ENCODE results near the gene MNAT1.

DNA sequence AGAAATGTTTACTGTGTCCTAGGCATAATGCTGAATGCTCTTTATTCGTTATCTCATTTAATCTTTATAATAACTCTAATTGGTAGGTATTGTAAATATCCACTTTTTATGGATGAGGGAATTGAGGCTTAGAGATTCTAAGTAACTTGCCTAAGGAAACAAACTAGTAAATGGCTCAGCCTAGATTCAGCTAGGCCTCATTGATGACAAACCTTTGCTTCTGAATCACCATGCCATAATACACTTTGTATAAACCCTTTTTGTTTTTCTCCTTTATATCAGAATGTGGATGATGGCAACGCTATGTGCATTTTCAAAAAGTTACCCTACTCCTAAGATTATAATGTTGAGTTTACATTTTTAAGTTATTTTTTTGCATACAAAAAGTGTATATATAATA, 34.0 kb downstream of the MNAT1 start:
- TF ChIP-seq, protein P1, sequence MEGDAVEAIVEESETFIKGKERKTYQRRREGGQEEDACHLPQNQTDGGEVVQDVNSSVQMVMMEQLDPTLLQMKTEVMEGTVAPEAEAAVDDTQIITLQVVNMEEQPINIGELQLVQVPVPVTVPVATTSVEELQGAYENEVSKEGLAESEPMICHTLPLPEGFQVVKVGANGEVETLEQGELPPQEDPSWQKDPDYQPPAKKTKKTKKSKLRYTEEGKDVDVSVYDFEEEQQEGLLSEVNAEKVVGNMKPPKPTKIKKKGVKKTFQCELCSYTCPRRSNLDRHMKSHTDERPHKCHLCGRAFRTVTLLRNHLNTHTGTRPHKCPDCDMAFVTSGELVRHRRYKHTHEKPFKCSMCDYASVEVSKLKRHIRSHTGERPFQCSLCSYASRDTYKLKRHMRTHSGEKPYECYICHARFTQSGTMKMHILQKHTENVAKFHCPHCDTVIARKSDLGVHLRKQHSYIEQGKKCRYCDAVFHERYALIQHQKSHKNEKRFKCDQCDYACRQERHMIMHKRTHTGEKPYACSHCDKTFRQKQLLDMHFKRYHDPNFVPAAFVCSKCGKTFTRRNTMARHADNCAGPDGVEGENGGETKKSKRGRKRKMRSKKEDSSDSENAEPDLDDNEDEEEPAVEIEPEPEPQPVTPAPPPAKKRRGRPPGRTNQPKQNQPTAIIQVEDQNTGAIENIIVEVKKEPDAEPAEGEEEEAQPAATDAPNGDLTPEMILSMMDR (IDR thresholded peaks at IDR 0.05; ENCODE audit: low read depth, low read length, poor library complexity, severe bottlenecking), result no peak
- no peak for TF ChIP-seq EZH2phosphoT487 (IDR thresholded peaks at IDR 0.05; ENCODE audit: borderline replicate concordance, low read length)
